K562 (cell line): ENCODE measurements around the gene SERPINB5. TPM values are rescaled to one million over a fixed set of nuclear protein-coding genes. Genes with fewer than 3 reads are reported as not detected.

Experiments
- ATAC-seq: fragments of 200-7000 bp; cut with Tn5 transposase; 3 replicates; pipeline ENCODE4 v1.9.1; 2020; ENCODE audit warnings: moderate library complexity
- BruUV-seq: library from RNA; stranded (reverse); fragments of 400-500 nt; replicated peaks from 2 replicates; lab custom pipeline; 2021; lab: Mats Ljungman, UMichigan
- CTCF ChIA-PET: fragments of 300-600 bp; formaldehyde crosslinking; extraction: SDS; loops from one replicate; lab custom pipeline; 2021; ENCODE audit warnings: low intra/inter-chr PET ratio; lab: Yijun Ruan, JAX
- POLR2A ChIA-PET: fragments of 300-600, 350-650 bp; sonication (Branson Sonifier 250); formaldehyde crosslinking; extraction: SDS; loops from one replicate; lab custom pipeline; 2021; ENCODE audit warnings: antibody characterized with exemption, inconsistent platforms; lab: Yijun Ruan, JAX
- DNase-seq, 4 experiments: peaks; one replicate each; pipeline versions ENCODE4 v3.0.0 to v3.0.0-alpha.2; 2011 to 2018; ENCODE audit warnings: low spot score in 3 of 4, mixed read lengths in 3 of 4; ENCODE audit errors: extremely low read depth in 1 of 4
- FAIRE-seq: peaks from 2 replicates; lab custom pipeline; 2011; peaks lifted over from hg19 to GRCh38; lab: Jason Lieb, UNC
- H2AFZ ChIP-seq: 2 replicates; pipeline ENCODE4 v1.6.0; 2011; ENCODE audit warnings: low read depth, low read length, control low read depth, inconsistent platforms
- H3K27ac ChIP-seq: fragments of 200-600 bp; 3 replicates; pipeline ENCODE4 v1.8.0; 2011; ENCODE audit warnings: low read depth, mild to moderate bottlenecking, control low read depth, inconsistent platforms, low read length, moderate library complexity, mixed read lengths; ENCODE audit errors: extremely low read depth
- H3K27me3 ChIP-seq, 2 experiments: fragments of 300-600 bp in 1 of 2; 2 replicates in 1 of 2; 3 replicates in 1 of 2; pipeline versions ENCODE4 v1.6.0 to v1.8.0; 2011; ENCODE audit warnings: inconsistent platforms in 2 of 2, low read length in 2 of 2, mild to moderate bottlenecking in 1 of 2, mixed read lengths in 1 of 2, moderate library complexity in 1 of 2; ENCODE audit not compliant: control insufficient read depth in 2 of 2, insufficient read depth in 2 of 2
- H3K36me3 ChIP-seq: fragments of 300-600 bp; 3 replicates; pipeline ENCODE4 v1.8.0; 2011; ENCODE audit warnings: mild to moderate bottlenecking, low read length, inconsistent platforms; ENCODE audit not compliant: control insufficient read depth, insufficient read depth
- H3K4me1 ChIP-seq, 2 experiments: fragments of 200-600 bp in 1 of 2; replicated peaks in 1 of 2; 2 replicates in 1 of 2; 3 replicates in 1 of 2; pipeline versions ENCODE4 v1.5.1 to v1.8.0; 2011; ENCODE audit warnings: inconsistent platforms in 2 of 2, low read length in 2 of 2, mild to moderate bottlenecking in 1 of 2, mixed read lengths in 1 of 2, moderate library complexity in 1 of 2; ENCODE audit not compliant: control insufficient read depth in 2 of 2, insufficient read depth in 2 of 2
- H3K4me2 ChIP-seq: 2 replicates; pipeline ENCODE4 v1.6.1; 2011; ENCODE audit warnings: low read length, control low read depth, inconsistent platforms, mixed read lengths; ENCODE audit not compliant: insufficient read depth
- H3K4me3 ChIP-seq: fragments of 200-600 bp; sonication (generic), shearing (Covaris generic); 2 replicates; pipeline ENCODE4 v1.5.1; 2016; ENCODE audit warnings: control low read depth, inconsistent platforms
- H3K79me2 ChIP-seq: fragments of 200-600 bp; 3 replicates; pipeline ENCODE4 v1.8.0; 2011; ENCODE audit warnings: low read length, inconsistent platforms; ENCODE audit not compliant: control insufficient read depth, insufficient read depth
- H3K9ac ChIP-seq, 2 experiments: 2 replicates each; pipeline versions ENCODE4 v1.6.0 to v1.6.1; 2011; ENCODE audit warnings: low read depth in 2 of 2, low read length in 2 of 2, control low read depth in 1 of 2, inconsistent platforms in 1 of 2, mild to moderate bottlenecking in 1 of 2, mixed read lengths in 1 of 2; ENCODE audit not compliant: insufficient read depth in 1 of 2
- H3K9me1 ChIP-seq: one replicate; pipeline ENCODE4 v1.6.0; 2011; ENCODE audit warnings: inconsistent platforms, mild to moderate bottlenecking, low read length, moderate library complexity; ENCODE audit not compliant: control insufficient read depth, insufficient read depth
- H3K9me3 ChIP-seq: replicated peaks from 2 replicates; pipeline ENCODE4 v1.5.1; 2011; ENCODE audit warnings: low read depth, low read length, inconsistent platforms; ENCODE audit not compliant: control insufficient read depth, insufficient read depth
- H4K20me1 ChIP-seq: replicated peaks from 2 replicates; pipeline ENCODE4 v1.6.1; 2011; ENCODE audit warnings: low read length, inconsistent platforms, mixed read lengths; ENCODE audit not compliant: control insufficient read depth, insufficient read depth
- BRCA1 ChIP-seq, 2 experiments: fragments of 450-650 bp in 1 of 2; sonication (generic) in 1 of 2; formaldehyde crosslinking in 1 of 2; IDR thresholded peaks; 2 replicates each; pipeline versions ENCODE4 v1.5.0 to v1.6.1; 2017 to 2020; ENCODE audit warnings: mild to moderate bottlenecking in 1 of 2, missing genetic modification reagents in 1 of 2
- FOXP1 ChIP-seq: sonication (generic); formaldehyde crosslinking; IDR thresholded peaks from 2 replicates; pipeline ENCODE4 v1.8.0; 2022; ENCODE audit warnings: mild to moderate bottlenecking, missing genetic modification reagents
- RFX5 ChIP-seq: IDR thresholded peaks from 2 replicates; pipeline ENCODE4 v1.6.1; 2011; ENCODE audit warnings: low read depth, mild to moderate bottlenecking, improper control_type of control experiment, low read length
- TCF7L2 ChIP-seq: fragments of 150-350 bp; IDR thresholded peaks from 2 replicates; pipeline ENCODE4 v1.6.1; 2016; ENCODE audit warnings: low read depth, mild to moderate bottlenecking, low read length, moderate library complexity
- TEAD1 ChIP-seq, 2 experiments: fragments of 450-650 bp in 1 of 2; sonication (generic) in 1 of 2; formaldehyde crosslinking; IDR thresholded peaks; 2 replicates each; pipeline versions ENCODE4 v1.4.0 to v1.8.0; 2020 to 2022; ENCODE audit warnings: mild to moderate bottlenecking in 2 of 2, missing genetic modification reagents in 1 of 2
- YBX1 ChIP-seq: fragments of 450-650 bp; IDR thresholded peaks from 2 replicates; pipeline ENCODE4 v1.7.1; 2016; ENCODE audit warnings: mild to moderate bottlenecking
- WGBS: fragments of 100-300 bp; shearing (Covaris generic); methylation state at CpG from one replicate; pipeline ENCODE4 v1.1.6; 2016; ENCODE audit warnings: low coverage, mixed read lengths; ENCODE audit not compliant: insufficient coverage; ENCODE audit errors: missing lambda C conversion rate; 5-methylcytosine and 5-hydroxymethylcytosine counted together
- in situ Hi-C: fragments of 300-500 bp; cut with MboI; formaldehyde crosslinking; loops from 4 replicates; pipeline ENCODE4 v1.15.0; 2018; ENCODE audit warnings: inconsistent platforms, mixed read lengths
- intact Hi-C: fragments of 100-400 bp; cut with micrococcal nuclease; formaldehyde crosslinking; loops from 2 replicates; pipeline ENCODE4 v1.14.2; 2022
- polyA plus RNA-seq, 8 experiments: library from polyadenylated mRNA; depleted of rRNA in 4 of 8; stranded (reverse) in 5 of 8; unstranded in 3 of 8; fragments of >200 nt; fragmentation: Nextera tagmentation in 2 of 8; fragmentation: Illumina TruSeq in 1 of 8; extraction: Ambion mirVana in 2 of 8; extraction: Trizol in 1 of 8; gene quantifications; 2 replicates each; pipeline versions ENCODE4 v1.2.1 to v1.2.3, GENCODE V29; 2011 to 2014; ENCODE audit warnings: inconsistent platforms in 1 of 8, missing spikeins in 1 of 8
- total RNA-seq, 7 experiments: library from RNA; depleted of rRNA in 6 of 7; stranded (reverse); fragments of >200 nt in 6 of 7; fragmentation: Illumina TruSeq in 2 of 7; extraction: Trizol in 2 of 7; gene quantifications; 2 replicates each; pipeline versions ENCODE4 v1.2.1 to v1.2.3, GENCODE V29; 2011 to 2021; ENCODE audit warnings: low replicate concordance in 1 of 7
- TF ChIP-seq, protein P1 (sequence below): fragments of 450-650 bp; IDR thresholded peaks from 2 replicates; pipeline ENCODE4 v1.6.1; 2016; ENCODE audit warnings: borderline replicate concordance
- TF ChIP-seq, protein P2 (sequence below): sonication (generic); formaldehyde crosslinking; IDR thresholded peaks from 2 replicates; pipeline ENCODE4 v1.8.0; 2022; ENCODE audit warnings: missing genetic modification reagents, mild to moderate bottlenecking, moderate library complexity, borderline replicate concordance
- TF ChIP-seq, protein P3 (sequence below): fragments of 250-450 bp; sonication (Bioruptor Pico); IDR thresholded peaks from 2 replicates; pipeline ENCODE4 v1.9.0; 2021; ENCODE audit warnings: mild to moderate bottlenecking

SERPINB5 gene
- total and polyA plus RNA-seq, 9 of the 15 experiments (the other 6 are each of a cell fraction or from before 2014, with no cell fraction given), result 0.05 to 1.4 (median 0.49) TPM; not detected in 1

DNA sequence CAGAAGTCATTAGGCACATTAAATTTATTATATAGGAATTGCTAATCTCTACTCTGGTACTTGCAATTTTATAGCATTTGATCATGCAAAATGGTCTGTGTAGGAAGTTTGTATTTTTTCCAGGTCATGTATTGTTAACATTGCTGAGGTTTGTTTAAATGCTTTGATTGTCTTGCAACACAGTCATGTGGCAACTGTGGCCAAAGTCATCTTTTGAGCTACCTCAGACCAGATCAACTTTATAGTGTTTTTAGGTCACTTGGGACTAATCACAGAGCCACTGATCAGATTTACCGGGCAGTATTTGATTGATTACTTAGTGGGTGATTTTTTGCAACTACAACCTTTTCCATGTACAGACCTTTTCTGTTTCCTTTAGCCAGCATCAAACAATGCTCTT, 3.7 kb downstream of the SERPINB5 start:
- Histone ChIP-seq H3K79me2 (no peaks in the 10 kb centered on the region), H3K4me3 (no peak overlapping the region), H2AFZ (no peak overlapping the region), H3K4me1 (peaks cover 4 to 13% of the 10 kb centered on the region in 2 experiments; a peak in 3 of 5 replicates), H3K9me3 (no peaks in the 10 kb centered on the region), H3K27me3 (peaks cover 0 to 2% of the 10 kb centered on the region in 2 experiments; a peak in 1 of 5 replicates), H3K4me2 (no peak overlapping the region), H3K9me1 (no peaks in the 10 kb centered on the region), H4K20me1 (no peaks in the 10 kb centered on the region)
- ChIA-PET CTCF (no interaction called here), POLR2A (no interaction called here)
- BruUV-seq, result no TSS peak
- no peak for FAIRE-seq
- intact Hi-C loops, result no loop called here
- no peak for DNase-seq
- TF ChIP-seq FOXP1, result no peak
- TF ChIP-seq, protein P1, sequence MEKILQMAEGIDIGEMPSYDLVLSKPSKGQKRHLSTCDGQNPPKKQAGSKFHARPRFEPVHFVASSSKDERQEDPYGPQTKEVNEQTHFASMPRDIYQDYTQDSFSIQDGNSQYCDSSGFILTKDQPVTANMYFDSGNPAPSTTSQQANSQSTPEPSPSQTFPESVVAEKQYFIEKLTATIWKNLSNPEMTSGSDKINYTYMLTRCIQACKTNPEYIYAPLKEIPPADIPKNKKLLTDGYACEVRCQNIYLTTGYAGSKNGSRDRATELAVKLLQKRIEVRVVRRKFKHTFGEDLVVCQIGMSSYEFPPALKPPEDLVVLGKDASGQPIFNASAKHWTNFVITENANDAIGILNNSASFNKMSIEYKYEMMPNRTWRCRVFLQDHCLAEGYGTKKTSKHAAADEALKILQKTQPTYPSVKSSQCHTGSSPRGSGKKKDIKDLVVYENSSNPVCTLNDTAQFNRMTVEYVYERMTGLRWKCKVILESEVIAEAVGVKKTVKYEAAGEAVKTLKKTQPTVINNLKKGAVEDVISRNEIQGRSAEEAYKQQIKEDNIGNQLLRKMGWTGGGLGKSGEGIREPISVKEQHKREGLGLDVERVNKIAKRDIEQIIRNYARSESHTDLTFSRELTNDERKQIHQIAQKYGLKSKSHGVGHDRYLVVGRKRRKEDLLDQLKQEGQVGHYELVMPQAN, result no peak
- TF ChIP-seq, all 486 proteins: peak for 0
- ATAC-seq, result no peak
- H3K27ac ChIP-seq, result no peak overlapping the region
- in situ Hi-C loops, result no loop called here
- H3K9ac ChIP-seq, result no peak overlapping the region
- WGBS, result 0% methylated on average over 1 of the region's 1 CpG
- H3K36me3 ChIP-seq, result no peaks in the 10 kb centered on the region

DNA sequence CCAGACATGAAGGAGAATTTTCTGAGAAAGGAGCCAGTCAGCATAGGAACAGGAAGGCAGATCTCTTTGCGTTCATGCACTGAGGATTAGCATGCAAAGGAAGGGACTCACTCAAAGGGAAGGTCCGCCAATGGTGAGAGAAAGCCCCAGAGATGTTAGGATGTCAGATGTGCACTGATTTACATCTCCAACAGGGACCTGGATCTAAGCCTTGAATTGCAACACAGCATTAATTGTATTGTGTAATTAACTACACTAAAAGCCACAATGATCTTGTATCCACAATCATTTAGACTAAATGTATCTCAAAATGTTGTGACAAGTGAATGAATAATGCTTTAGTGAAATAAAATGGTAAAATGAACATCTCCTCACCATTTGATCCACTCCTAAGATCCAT, 4.2 kb downstream of the SERPINB5 start:
- no TSS peak for BruUV-seq
- no peak for TF ChIP-seq TEAD1 (CRISPR knock-in tag; IDR thresholded peaks at IDR 0.05)
- TF ChIP-seq TCF7L2, result no peak
- TF ChIP-seq, protein P2, sequence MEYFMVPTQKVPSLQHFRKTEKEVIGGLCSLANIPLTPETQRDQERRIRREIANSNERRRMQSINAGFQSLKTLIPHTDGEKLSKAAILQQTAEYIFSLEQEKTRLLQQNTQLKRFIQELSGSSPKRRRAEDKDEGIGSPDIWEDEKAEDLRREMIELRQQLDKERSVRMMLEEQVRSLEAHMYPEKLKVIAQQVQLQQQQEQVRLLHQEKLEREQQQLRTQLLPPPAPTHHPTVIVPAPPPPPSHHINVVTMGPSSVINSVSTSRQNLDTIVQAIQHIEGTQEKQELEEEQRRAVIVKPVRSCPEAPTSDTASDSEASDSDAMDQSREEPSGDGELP (CRISPR knock-in tag), result no peak
- TF ChIP-seq BRCA1 (IDR thresholded peaks at IDR 0.05), result no peak
- no peak for TF ChIP-seq BRCA1 (CRISPR knock-in tag; IDR thresholded peaks at IDR 0.05)
- TF ChIP-seq, protein P3, sequence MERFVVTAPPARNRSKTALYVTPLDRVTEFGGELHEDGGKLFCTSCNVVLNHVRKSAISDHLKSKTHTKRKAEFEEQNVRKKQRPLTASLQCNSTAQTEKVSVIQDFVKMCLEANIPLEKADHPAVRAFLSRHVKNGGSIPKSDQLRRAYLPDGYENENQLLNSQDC (CRISPR knock-in tag), result no peak
- no peak for TF ChIP-seq RFX5
- no peak for TF ChIP-seq YBX1
- H3K4me1 ChIP-seq, result peaks cover 4 to 13% of the 10 kb centered on the region in 2 experiments; a peak in 3 of 5 replicates
- ATAC-seq, result no peak
- 0% methylated on average over 2 of the region's 2 CpGs for WGBS
- no peak overlapping the region for H2AFZ ChIP-seq
- no peak overlapping the region for H3K4me3 ChIP-seq
- no peak for FAIRE-seq
- intact Hi-C loops (no loop called here), in situ Hi-C loops (no loop called here)
- no peaks in the 10 kb centered on the region for H3K9me3 ChIP-seq
- H3K36me3 ChIP-seq, result no peaks in the 10 kb centered on the region
- H3K27ac ChIP-seq, result no peak overlapping the region
- CTCF ChIA-PET, result no interaction called here
- no peaks in the 10 kb centered on the region for H4K20me1 ChIP-seq
- H3K9me1 ChIP-seq, result no peaks in the 10 kb centered on the region
- no peak overlapping the region for H3K9ac ChIP-seq
- DNase-seq, result no peak
- no peak overlapping the region for H3K4me2 ChIP-seq
- H3K27me3 ChIP-seq, result peaks cover 0 to 2% of the 10 kb centered on the region in 2 experiments; a peak in 1 of 5 replicates
- no peaks in the 10 kb centered on the region for H3K79me2 ChIP-seq
- POLR2A ChIA-PET, result no interaction called here
